ENCODE data around the gene TNFRSF9. TPM values are rescaled to one million over a fixed set of nuclear protein-coding genes. Genes with fewer than 3 reads are reported as not detected.

Gene TNFRSF9
- 2.5 and 3.4 TPM in 2 replicates for total RNA-seq

GRCh38 chr1:7940745-7941436 is at the start of gene TNFRSF9:
Gene TNFRSF9, minus strand, starts transcription at chr1:7940839. Its CDS starts 845 bp downstream, at chr1:7939994.
- intact Hi-C loops (cut with micrococcal nuclease): no loop called here

- intact Hi-C loops (cut with micrococcal nuclease): no loop called here
These were observed 49.3 kb upstream of the TNFRSF9 start for GRCh38 chr1:7989762-7990428.

- intact Hi-C loops (cut with micrococcal nuclease): no loop called here
These were observed 47.9 kb upstream of the TNFRSF9 start for GRCh38 chr1:7988576-7988975.

GRCh38 chr1:7987528-7987927 is 46.9 kb upstream of the TNFRSF9 start:
- intact Hi-C loops (cut with micrococcal nuclease): no loop called here

GRCh38 chr1:7985851-7986612 is 45.4 kb upstream of the TNFRSF9 start:
- intact Hi-C loops (cut with micrococcal nuclease): no loop called here

- intact Hi-C loops (cut with micrococcal nuclease): no loop called here
These were observed 44.2 kb upstream of the TNFRSF9 start for GRCh38 chr1:7984811-7985210.

- intact Hi-C loops (cut with micrococcal nuclease): no loop called here
These were observed 42.6 kb upstream of the TNFRSF9 start for GRCh38 chr1:7983086-7983778.

GRCh38 chr1:7980984-7981383 is 40.3 kb upstream of the TNFRSF9 start:
- intact Hi-C loops (cut with micrococcal nuclease): no loop called here

- intact Hi-C loops (cut with micrococcal nuclease): no loop called here
These were observed 34.7 kb upstream of the TNFRSF9 start for GRCh38 chr1:7975212-7975865.

GRCh38 chr1:7973086-7973485 is 32.4 kb upstream of the TNFRSF9 start:
- intact Hi-C loops (cut with micrococcal nuclease): no loop called here

GRCh38 chr1:7972285-7972684 is 31.6 kb upstream of the TNFRSF9 start:
- intact Hi-C loops (cut with micrococcal nuclease): no loop called here

GRCh38 chr1:7971024-7971423 is 30.4 kb upstream of the TNFRSF9 start:
- intact Hi-C loops (cut with micrococcal nuclease): no loop called here

- intact Hi-C loops (cut with micrococcal nuclease): no loop called here
These were observed 29.6 kb upstream of the TNFRSF9 start for GRCh38 chr1:7970246-7970645.

GRCh38 chr1:7967651-7968050 is 27.0 kb upstream of the TNFRSF9 start:
- intact Hi-C loops (cut with micrococcal nuclease): no loop called here

GRCh38 chr1:7967196-7967595 is 26.6 kb upstream of the TNFRSF9 start:
- intact Hi-C loops (cut with micrococcal nuclease): no loop called here

- intact Hi-C loops (cut with micrococcal nuclease): loop anchor here (5.0 kb wide), 1 partner anchor 738 kb away; no protein-coding TSS in a partner anchor
These were observed 23.8 kb upstream of the TNFRSF9 start for GRCh38 chr1:7964476-7964875.

- intact Hi-C loops (cut with micrococcal nuclease): loop anchor here (5.0 kb wide), 1 partner anchor 738 kb away; no protein-coding TSS in a partner anchor
These were observed 23.2 kb upstream of the TNFRSF9 start for GRCh38 chr1:7963841-7964240.

GRCh38 chr1:7963378-7963730 is 22.7 kb upstream of the TNFRSF9 start:
- intact Hi-C loops (cut with micrococcal nuclease): loop anchor here (5.0 kb wide), 1 partner anchor 739 kb away; no protein-coding TSS in a partner anchor

- intact Hi-C loops (cut with micrococcal nuclease): loop anchor here (5.0 kb wide), 1 partner anchor 739 kb away; no protein-coding TSS in a partner anchor
These were observed 22.2 kb upstream of the TNFRSF9 start for GRCh38 chr1:7962636-7963377.

- intact Hi-C loops (cut with micrococcal nuclease): loop anchor here (5.0 kb wide), 1 partner anchor 740 kb away; no protein-coding TSS in a partner anchor
These were observed 21.3 kb upstream of the TNFRSF9 start for GRCh38 chr1:7962014-7962335.
